HG02588 (cell line): ENCODE data around the gene SLC34A1.
"Not testable (repeated sequence)": the region's sequence is repeated elsewhere in the genome, so short reads cannot be mapped to it uniquely, and the experiment has no call there.

Experiments used
- ATAC-seq: cut with Tn5 transposase; IDR thresholded peaks from one replicate; pipeline ENCODE4 v1.9.1; 2021; ENCODE audit warnings: mild to moderate bottlenecking, moderate library complexity; ENCODE audit not compliant: unreplicated experiment

SLC34A1 gene

GRCh38 chr5:177354711-177355110 lies 29.5 kb upstream of the SLC34A1 start:
- no peak for ATAC-seq

GRCh38 chr5:177355162-177355867 lies 28.9 kb upstream of the SLC34A1 start:
- no peak for ATAC-seq

- no peak for ATAC-seq
Measured at GRCh38 chr5:177355868-177356168, 28.4 kb upstream of the SLC34A1 start.

- no peak for ATAC-seq
Measured at GRCh38 chr5:177356746-177357145, 27.5 kb upstream of the SLC34A1 start.

- ATAC-seq = no peak
Measured at GRCh38 chr5:177357146-177357458, 27.1 kb upstream of the SLC34A1 start.

- peak; percentile 92 for ATAC-seq
Measured at GRCh38 chr5:177357459-177358351, 26.5 kb upstream of the SLC34A1 start, which contains the start of gene RGS14. RGS14 (plus strand) TSS chr5:177357924; CDS start chr5:177358025, 101 bp downstream.

GRCh38 chr5:177358370-177358819 lies 25.8 kb upstream of the SLC34A1 start:
- no peak for ATAC-seq

GRCh38 chr5:177359451-177359851 lies 24.8 kb upstream of the SLC34A1 start:
- no peak for ATAC-seq

GRCh38 chr5:177359860-177360259 lies 24.4 kb upstream of the SLC34A1 start:
- no peak for ATAC-seq

- ATAC-seq = not testable (repeated sequence)
Measured at GRCh38 chr5:177360740-177361139, 23.5 kb upstream of the SLC34A1 start.

GRCh38 chr5:177361418-177362291 lies 22.6 kb upstream of the SLC34A1 start:
- ATAC-seq = no peak

- ATAC-seq = no peak
Measured at GRCh38 chr5:177362292-177362609, 22.0 kb upstream of the SLC34A1 start.

GRCh38 chr5:177362610-177363507 lies 21.4 kb upstream of the SLC34A1 start:
- peak; percentile 37 for ATAC-seq

GRCh38 chr5:177363565-177363964 lies 20.7 kb upstream of the SLC34A1 start:
- ATAC-seq = no peak

- ATAC-seq = no peak
Measured at GRCh38 chr5:177364159-177364962, 19.9 kb upstream of the SLC34A1 start.

GRCh38 chr5:177365845-177366527 lies 18.2 kb upstream of the SLC34A1 start:
- no peak for ATAC-seq

GRCh38 chr5:177366528-177367322 lies 17.5 kb upstream of the SLC34A1 start:
- ATAC-seq = no peak

- ATAC-seq = no peak
Measured at GRCh38 chr5:177367323-177367848, 16.8 kb upstream of the SLC34A1 start.
